Measurements from ENCODE around the gene ENG.
"Not testable (repeated sequence)": the region's sequence is repeated elsewhere in the genome, so short reads cannot be mapped to it uniquely, and the experiment has no call there.

Gene ENG

DNA sequence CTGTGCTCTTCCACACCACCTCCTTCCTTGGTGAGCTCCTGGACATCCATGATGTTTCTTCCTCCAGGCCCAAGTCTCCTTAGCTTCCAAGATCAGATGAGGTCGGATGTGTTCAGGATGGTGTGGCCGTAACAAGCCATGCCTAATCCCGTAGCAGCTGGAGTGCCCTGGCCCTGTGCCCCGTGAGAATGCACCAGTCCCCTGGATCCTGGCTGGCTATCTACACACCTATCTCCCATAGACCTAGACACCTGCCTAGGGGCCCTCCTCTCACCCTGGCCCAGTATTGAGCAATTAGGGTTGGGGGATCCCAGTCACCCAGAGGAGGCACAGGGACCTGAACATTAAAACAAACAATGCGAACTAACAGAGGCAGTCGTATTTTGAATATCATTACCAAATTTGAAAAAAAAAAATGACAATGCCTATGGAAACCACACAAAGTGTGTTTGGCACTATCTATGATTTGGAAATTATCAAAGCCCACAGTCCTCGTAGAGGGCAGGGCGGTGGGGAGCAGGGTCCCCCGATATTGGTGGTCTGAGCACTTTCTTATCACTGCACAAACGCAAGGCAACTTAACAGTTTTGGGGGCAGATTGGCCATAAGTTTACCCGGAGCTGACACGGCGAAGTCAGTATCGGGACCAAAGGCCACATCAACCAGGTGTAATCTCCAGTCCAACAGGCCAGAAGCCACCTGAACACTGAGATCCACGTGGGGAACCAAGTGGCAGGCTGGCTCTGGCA lies 13.2 kb downstream of the ENG start:
- no peak for DNase-seq

DNA sequence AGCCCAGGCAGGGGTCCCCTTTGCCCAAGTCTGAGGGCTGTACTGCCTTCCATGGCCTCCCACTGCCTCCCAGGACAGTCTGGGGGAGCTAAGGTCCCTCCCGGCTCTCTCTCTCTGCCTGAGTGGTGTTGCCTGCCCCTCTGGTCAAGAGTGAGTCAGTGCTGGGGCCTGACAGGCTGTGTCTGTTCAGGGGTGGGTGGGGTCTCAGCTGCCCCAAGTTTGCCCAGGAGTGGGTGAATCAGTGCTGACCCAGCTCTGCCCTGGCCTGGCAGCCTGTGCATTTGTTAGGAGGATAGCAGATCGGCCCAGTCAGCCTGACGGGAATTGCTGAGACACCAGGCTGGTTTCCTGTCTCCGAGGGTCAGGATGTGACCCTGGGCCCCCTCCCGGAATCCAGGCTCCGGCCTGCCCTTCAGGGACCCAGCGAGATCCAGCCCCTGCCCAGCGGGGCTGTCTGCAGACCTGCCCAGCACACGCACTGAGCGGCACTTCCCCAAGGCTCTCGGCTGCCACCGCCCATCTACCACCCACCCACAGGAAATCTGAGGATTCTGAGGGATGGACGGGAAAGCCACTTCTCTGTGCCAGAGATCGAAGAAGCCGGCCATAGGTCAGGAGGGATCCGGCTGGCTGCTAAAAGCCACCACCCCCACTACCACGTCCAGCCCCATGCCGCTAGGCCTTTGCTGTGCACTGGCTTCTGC lies 15.9 kb downstream of the ENG start:
- DNase-seq = no peak

DNA sequence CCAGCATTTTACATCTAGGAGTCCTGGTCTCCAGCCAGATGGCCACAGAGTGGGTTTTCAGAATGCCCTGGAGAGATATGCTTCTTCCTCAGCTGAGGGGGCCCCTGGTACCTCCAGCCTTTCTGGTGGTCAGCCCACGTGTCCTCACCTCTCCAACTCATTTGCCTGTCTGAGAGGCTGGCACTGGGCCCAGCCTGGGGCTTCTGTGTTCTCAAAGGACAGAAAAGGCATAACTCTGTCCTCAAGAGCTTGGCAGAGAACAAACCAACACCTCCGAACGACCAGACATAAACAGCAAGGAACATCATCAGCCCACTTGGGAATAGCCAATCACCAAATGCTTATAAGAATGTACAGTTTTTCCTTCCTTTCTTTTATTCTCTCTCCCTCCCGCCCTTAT lies 17.1 kb downstream of the ENG start:
- no peak for DNase-seq

DNA sequence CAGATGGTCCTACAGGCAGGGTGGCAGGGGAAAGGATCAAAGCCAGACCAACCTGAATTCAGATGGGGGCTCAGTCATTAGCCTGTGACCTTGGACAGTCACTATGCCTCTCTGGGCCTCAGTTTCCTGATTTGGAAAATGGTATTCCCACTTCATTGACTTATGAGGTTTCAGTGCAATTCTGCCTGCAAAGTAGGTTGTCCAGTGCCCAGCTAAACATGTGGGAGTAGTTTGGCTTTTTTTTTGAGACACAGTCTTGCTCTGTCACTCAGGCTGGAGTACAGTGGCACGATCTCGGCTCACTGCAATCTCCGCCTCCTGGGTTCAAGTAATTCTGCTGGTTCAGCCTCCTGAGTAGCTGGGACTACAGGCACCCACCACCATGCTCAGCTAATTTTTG lies 17.9 kb downstream of the ENG start:
- not testable (repeated sequence) for DNase-seq

DNA sequence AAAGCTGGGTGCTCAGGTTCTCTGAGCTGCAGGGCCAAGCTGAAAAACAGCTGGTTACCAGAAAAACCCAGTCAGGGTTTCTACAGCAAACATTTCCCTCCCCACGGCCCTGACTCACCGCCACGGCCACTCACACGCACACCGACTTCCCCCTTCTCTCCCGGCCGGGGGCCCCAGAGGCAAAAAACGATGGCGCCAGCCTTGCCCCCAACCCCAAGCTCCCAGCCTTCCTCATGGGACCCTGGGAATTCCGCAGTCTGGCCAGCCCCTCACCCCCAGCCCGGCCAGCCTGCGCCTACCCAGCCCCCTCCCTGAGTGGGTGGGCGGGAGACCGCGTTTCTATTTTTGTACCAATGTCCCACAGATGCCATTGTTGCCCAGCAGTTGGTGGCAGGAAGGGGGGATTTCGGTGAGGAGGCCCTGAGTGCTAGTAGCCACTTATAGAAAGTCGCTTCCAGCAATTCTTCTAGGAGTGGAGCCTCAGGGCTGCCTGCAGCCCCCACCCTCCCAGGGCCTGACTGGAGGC lies 18.4 kb downstream of the ENG start:
- no peak for DNase-seq

DNA sequence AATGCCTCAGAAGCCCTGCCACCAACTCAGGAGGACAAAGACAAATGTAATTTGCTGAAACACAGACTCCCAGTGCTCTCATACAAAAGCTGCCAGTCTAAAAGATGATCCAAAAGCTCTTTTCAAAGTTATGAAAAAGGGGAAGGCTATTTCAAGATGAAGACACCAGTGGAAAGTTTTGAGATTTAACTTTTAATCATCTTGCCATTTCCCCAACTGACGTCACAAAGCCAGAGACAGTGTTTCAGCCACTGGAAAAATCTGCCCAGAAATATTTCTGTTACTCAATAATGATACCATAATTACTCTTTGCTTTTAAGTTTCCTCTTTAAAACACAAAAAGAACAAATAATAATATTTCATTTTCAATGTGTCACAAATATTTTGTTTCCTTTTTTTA lies 20.9 kb downstream of the ENG start:
- no peak for DNase-seq

DNA sequence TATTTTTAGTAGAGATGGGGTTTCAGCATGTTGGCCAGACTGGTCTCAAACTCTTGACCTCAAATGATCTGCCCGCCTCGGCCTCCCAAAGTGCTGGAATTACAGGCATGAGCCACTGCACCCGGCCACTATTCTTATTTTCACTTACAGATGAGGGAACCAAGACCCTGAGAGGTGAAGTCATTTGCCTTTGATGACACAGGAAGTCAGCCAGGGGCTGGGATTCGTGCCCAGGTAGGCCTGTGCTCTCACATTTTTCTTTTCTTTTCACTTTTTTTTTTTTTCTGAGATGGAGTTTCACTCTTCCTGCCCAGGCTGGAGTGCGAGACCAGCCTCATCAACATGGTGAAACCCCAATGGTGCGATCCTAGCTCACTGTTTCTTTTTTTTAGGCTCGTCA lies 22.2 kb downstream of the ENG start:
- no peak for DNase-seq

DNA sequence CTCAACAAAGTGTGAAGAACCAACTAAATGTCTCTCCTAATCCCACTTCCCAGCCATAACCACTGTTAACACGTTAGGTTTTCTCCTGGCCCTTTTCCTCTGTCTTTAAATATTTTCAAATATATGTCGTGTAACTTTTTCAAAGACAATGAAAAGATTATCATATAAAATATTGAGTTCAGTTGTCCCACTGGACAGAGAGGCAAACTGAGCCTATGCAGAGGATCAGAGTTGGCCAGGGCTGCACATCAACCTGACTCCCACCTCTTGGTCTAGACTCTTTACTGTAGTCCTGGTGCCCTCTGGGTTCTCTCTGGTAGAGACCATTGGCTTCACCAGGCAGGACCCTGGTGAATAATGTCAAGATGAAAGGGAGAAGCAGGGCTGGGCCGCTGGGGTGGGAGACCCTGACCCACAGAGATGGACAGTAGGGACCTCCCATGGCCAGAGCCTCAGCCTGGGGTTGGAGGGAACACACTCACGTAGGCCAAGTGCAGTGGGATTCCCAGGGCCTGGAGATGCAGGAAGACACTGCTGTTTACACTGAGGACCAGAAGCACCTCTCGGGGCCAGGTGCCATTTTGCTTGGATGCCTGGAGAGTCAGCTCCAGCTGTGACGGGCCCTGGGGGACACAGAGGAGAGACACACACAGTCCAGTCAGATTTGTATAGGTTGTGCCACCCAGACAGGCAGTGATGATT lies 25.1 kb downstream of the ENG start:
- no peak for DNase-seq

DNA sequence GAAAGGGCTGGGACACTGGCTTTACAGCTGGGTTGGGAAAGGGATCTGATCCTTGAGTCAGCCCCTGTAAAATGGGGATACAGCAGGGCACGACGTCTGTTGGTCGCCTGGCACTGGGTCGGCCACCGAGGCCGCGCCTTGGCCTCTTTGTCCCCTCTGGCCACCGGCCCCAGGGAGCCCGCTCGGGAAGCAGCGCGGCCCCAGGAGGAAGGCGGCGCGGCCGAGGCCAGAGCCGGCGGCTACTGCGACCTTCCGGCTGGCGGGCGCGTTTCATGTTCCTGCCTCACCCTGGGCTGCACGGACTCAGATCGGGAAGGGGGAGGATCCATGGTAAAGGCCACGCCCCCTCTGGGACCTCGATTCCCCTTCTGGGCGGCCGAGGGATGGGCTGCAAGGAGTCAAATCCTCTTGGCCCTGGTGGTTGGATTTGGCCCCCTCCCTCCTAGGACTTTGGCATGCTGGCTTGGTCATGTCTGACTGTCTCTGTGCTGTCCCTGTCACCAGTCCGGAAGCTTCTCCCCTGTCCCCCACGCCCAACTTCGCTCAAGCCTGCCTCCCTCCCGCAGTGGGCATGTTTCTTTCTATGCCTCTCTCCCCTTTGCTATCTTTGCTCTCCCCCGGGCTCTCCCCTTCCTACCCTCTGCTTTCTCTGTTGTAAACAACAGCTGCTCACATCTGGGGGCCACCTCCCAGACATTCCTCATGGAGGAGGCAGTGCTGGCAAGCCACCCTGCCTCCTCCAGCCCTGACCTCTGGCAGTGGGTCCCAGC lies 26.0 kb downstream of the ENG start:
- DNase-seq = no peak

DNA sequence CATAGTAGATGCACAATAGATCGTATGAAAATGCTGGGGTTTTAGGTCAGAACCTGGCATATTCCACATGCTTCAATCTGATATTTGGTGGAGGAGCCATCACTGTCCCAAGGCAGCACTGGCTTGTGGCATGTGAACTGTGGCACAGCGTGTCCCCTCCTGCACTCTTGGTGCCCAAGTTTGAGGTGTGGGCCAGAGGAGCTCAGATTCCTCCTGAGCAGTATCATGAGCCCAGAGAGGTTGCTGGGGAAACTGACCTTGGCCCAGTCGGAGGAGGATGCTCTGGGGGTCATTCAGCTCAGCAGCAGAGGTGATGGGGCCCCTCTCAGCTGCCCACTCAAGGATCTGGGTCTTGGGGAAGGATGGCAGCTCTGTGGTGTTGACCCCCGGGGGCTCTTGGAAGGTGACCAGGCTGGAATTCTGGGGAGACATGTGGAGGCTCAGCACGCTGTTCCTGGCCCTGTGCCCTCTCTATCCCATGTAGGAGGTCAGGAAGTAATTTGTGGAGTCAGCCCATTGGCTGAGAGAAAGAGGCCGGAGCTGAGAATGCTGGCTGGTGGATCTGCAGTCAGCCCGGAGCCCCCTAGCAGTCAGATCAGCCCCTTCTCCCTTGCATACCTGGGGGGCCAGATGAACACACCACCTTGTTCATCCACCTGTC lies 28.1 kb downstream of the ENG start:
- no peak for DNase-seq

DNA sequence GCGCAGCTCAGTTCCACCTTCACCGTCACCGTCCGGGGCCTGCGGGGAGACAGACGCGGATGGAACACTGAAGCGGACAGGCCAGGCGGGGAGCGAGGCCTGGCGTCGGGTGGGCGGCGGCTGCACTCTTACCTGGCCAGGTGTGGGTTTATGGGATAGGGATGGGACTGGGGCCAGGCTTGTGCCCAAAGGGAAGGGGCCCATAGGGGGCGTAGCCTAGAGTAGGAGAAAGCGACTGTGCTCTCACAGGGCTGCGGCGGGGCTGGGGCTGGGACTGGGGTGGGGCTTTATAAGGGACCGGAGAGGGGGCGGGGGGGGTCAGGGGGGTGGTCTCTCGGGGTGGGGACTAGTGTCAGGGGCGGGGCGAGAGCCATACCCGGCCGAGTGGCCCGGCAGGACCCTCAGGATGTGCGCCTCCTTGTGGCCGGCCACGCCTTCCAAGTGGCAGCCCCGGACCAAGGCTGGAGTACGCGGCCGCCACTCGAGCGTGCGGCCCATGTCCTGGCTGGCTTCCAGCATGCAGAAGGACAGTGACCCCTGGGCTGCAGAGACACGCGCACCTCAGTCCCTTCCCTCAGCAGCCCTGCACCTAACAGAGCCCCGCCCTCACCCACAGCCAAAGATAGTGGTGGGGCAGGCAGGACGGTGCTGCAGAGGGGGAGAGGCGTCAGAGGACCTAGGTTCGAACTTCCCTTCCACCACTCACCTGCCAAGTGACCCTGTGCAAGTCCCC lies 29.0 kb downstream of the ENG start:
- DNase-seq = no peak

DNA sequence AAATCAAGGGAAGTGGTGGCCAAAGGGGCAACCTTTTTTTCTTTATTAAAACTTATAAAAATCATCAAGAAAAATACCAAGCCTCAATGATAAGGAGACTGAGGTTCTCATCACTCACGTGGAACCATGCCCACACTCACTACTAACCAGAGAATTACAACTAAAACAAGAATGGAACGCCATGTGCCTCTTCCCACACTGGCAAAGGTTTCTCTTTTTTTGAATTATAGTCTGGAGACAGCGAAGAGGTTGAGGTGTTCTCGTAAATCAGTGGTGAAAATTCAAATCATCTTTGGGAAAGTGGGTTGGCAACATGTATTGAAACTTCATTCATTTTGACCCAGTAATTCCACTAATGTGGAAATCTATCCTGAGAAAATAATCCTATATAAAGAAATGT lies 32.4 kb downstream of the ENG start:
- no peak for DNase-seq

DNA sequence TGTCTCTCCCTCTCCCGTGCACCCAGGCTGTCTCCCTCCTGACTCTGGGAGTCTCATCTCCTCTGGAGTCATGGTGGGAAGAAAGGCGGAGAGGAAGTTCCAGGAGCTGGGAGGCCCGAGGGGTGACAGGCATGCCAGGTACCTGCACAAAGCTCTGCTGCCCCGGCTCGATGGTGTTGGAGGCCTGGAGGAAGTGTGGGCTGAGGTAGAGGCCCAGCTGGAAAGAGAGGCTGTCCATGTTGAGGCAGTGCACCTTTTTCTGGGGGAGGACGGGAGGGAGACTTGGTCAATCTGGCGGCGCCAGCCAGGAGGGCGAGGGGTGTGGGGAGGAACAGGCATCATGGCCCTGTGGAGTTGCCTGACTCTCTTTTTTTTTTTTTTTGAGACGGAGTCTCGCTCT lies 35.9 kb downstream of the ENG start:
- no peak for DNase-seq

DNA sequence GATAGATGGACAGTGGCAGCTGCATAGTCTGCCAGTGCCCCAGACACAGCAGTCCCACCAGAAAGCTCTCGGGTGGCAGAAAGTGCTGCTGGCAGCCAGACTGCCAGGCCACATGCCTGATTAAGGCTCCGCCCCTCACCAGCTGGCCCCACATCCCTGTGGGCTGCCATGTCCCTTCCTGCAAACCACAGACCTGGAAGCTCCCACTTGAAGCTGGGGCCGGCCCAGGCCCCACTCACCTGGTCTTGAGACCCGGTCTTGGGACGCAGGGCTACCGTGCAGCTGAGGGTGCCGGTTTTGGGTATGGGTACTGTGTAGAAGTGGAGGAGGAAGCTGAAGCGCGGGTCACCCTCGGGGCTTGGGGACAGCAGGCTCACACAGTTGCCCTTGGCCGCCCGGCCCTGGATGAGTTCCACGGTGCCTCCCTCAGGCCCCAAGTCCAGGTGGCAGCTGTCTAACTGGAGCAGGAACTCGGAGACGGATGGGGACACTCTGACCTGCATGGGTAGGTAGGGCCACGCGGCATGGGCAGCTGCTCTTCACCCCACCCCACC lies 36.5 kb downstream of the ENG start:
- no peak for DNase-seq

DNA sequence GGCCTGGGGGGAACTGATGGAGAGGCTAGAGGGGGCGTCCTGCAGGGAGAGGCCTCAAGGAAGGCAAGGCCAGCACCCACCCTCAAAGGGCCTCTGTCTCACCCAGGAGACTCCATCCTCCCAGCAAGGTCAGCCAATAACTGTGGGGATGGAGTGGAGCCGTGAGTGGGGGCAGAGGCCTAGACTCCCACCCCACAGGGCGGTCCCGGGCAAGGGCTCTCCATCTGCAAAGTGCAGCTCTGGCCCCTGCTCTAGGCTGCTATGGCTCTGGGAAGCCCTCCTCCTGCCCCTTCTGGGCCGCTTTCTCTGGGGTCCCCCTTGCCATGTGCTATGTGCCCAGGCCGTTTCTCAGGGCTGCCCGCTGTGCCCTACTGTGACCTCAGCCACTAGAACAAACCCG lies 37.7 kb downstream of the ENG start:
- DNase-seq = no peak

DNA sequence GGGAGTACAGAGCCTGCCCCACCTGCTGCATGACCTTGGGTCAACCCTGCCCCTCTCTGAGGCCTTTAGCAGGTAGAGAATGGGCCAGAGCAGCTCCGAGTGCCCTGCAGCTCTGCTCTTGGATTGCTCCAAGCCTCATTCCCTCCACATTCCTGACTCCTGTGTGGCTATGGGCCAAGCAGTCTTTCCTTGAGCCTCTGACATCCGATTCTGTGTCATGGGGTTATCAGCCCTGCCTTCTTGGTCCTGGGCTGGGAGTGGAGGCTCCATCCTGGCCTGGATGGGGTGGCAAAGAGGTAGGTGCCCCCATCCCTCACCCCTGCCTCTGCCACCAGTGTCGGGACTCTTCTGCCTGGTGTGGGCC lies 38.1 kb downstream of the ENG start:
- no peak for DNase-seq

DNA sequence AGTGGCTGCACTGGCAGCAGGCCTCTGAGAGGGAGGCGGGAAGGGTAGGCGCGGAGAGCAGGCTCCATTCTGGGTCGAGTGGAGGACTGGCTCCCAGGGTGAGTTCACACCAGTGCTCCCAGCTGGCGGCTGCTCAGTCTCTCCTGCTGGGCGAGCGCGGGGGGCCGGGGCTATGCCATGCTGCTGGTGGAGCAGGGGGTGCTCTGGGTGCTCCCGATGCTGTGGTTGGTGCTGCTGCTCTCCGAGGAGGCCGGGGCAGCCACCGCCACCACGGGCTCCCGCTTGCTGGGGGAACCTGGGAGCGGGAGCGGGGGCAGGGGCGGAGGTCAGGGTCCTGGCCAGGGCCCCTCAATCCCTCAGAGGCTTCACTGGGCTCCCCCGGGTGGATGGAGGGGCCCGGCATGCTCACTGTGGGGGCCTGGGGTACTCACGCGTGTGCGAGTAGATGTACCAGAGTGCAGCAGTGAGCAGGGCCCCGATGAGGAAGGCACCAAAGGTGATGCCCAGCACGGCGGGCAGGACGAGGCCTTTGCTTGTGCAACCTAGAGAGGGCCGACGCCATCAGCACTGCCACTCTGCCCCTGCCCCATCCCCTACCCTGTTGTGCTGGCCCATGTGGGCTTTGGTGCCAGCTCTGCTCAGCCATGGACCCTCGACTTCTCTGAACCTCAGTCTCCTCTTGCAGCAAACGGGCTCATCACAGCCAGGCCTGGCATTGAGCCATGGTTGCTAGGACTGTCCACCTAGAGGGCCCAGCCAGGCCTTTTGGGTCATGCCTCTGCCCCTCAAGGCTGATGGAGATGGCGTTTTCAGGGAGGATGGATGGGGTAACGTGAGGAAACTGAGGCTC lies 38.7 kb downstream of the ENG start:
- no peak for DNase-seq

DNA sequence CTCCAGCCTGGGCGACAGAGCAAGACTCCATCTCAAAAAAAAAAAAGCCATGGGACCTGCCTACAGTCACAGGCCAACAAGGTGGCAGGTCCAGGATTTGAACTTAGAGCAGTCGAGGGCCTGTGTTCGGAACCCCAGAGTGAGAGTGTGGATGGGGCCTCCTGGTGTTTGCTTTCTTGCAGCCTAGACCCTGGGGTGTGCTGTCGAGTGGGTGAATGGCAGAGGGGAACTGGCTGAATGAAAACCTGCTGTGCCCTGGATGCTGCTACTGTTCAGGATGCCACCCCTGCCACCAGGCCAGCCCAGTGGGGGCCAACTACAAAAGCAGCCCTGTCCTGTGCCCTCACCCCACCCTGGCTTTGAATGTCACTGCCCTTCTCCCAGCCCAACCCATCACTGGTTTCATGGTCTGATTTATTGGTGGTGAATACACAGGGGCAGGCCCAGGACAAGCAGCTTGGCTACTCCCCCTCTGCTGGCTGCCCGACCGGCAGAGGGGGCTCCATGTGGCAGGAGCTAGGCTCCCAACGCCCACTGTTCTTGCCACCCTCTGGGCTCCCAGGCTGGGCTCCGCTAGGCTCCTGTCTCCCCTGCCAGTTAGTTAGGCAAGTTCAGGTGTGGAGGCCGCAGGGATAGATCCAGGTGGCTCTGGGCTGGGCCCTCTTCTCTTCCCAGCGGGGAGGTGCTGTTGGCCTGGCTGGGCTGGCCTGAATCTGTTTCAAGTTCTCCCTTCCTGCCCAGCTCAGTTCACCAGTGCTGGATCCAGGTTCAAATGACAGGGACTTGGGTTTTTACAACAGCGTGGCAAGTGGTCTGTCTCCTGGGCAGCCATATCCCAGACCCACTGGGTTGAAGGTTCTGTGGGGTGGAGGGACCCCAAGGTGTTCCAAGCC lies 39.6 kb downstream of the ENG start:
- no peak for DNase-seq

DNA sequence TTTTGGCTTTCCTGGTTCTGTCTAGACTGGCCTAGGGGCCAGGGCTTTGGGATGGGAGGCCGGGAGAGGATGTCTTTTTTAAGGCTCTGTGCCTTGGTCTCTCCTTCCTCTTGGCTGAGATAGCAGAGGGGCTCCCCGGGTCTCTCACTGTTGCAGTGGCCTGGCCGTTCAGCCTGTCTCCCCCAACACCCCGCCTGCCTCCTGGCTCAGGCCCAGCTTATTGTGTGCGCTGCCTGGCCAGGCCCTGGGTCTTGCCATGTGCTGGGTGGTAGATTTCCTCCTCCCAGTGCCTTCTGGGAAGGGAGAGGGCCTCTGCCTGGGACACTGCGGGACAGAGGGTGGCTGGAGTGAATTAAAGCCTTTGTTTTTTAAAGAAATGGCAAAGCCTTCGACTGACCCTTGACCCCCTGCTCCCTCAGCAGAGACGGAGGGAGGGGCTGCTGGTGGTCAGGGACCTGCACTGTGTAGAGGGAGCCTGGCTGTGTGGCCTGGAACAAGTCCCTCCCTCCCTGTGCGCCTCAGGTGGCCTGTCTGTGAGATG lies 40.7 kb downstream of the ENG start:
- DNase-seq = no peak
